GM18951 (cell line): Measurements from ENCODE around the gene PREX1.
"Not testable (repeated sequence)": the region's sequence is repeated elsewhere in the genome, so short reads cannot be mapped to it uniquely, and the experiment has no call there.

Source experiments
- POLR2A ChIP-seq: IDR thresholded peaks from 4 replicates; pipeline ENCODE4 v1.6.1; 2011; ENCODE audit warnings: mild to moderate bottlenecking; ENCODE audit not compliant: insufficient read length, insufficient read depth; ENCODE audit errors: extremely low read depth
- in situ Hi-C: fragments of 300-500 bp; cut with MboI; formaldehyde crosslinking; loops from one replicate; pipeline ENCODE4 v1.12.0; 2022; ENCODE audit warnings: low sequenced_read_pairs, mixed read lengths, inconsistent platforms; ENCODE audit not compliant: unreplicated experiment

PREX1 gene

GRCh38 chr20:48769069-48769983 is 58.5 kb downstream of the PREX1 start:
- in situ Hi-C loops = no loop called here
- TF ChIP-seq POLR2A = no peak

DNA sequence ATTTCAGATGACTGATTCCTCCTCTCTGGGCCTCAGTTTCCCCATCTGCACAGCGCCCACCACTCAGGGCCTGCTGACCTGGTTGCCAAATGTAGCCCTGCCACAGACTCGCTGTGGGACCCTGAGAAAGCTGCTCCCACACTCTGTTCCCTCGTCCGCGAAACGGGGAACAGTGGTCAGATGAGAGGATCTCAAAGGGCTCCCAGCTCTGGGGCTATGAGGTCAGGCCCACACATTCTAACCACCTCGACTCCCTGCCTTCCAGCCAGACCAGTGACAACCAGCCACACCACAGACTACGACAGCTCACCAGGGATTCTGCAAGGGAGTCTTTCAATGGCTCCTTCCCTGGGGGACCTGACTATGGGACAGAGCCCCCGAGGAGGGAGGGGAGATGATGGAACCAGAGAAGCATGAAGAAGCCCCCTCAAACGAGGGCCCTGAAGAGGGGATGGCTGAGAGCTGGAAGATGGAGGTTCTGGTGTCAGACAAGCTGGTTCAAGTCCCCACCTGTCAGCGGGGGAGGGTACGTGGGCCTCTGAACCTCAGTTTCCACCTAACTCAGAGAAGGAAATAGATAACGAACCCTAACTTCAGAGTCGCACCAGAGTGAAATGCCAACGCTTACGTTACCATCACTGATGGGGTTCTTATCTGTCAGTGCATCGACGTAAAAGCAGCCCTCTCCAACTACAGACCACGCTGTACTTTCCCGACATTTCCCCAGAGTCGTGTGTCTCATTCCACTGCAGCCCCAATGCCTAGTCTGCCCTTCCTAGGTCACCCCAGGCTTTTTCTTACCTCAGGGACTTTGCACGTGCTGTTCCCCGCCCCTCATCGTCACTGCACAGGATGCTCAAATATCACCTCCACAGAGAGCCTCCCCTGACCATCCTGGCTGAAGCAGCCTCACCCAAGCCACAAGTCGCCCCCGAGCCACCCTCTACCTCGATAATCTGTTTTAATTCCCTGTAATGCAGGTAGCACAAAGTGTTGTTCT is 60.5 kb downstream of the PREX1 start:
- no peak for TF ChIP-seq POLR2A
- in situ Hi-C loops = no loop called here

- no peak for TF ChIP-seq POLR2A
- in situ Hi-C loops = no loop called here
These were observed 61.6 kb downstream of the PREX1 start for GRCh38 chr20:48766205-48766604.

DNA sequence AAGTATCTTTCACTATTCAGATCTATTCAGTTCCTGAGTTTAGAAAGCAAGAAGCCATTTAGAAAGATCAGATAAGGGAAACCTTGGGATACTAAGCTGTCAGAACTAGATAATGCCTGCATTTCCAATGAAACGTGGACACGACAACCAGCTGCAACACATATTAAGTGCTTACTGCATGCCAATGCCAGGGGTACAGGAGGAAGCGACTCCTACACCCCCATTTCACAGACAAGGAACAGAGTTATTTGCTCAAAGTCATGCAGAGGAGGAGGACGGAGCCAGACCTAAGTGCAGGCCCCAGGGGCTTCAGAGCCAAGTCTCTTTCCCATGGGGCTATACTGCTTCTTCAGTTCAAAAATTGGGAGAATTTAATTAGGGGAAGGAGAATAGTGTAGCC is 62.4 kb downstream of the PREX1 start:
- in situ Hi-C loops = no loop called here
- TF ChIP-seq POLR2A = no peak

DNA sequence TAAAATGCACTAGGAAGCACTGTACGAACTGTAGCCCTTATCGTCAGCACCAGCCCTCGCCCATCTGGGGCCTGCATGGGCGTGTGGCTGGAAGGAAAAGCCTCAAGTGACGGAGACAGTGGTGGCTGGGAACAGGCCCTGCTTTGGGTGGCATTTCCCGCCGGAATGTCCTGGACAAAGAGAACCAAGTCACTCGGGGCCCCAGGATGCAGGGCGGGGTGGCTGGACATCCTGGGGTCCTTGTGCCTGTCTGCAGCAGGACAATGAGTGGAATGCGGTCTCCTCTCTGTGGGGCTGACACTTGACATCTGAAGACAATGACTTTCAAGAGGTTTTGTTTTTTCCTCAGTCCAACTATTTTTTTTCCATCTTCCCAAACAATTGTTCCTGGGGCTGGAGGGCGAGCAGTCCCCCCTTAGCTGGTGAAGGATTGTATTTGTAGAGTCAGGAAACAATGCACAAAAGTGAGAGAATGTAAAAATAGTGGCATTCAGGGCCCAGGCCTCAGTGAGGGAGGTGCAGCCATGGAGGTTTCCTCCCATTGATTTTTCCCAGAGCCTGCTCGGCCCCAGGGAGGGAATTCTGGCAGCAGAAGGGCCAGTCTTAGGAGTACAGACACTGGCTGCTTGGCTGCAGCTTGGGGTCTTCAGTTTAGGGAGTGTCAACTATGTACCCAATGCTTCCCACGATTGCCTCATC is 64.4 kb downstream of the PREX1 start:
- in situ Hi-C loops = no loop called here
- TF ChIP-seq POLR2A = no peak

- no peak for TF ChIP-seq POLR2A
- in situ Hi-C loops = no loop called here
These were observed 65.9 kb downstream of the PREX1 start for GRCh38 chr20:48761874-48762273.

- TF ChIP-seq POLR2A = no peak
- in situ Hi-C loops = no loop called here
These were observed 66.6 kb downstream of the PREX1 start for GRCh38 chr20:48761023-48761785.

- peak; percentile 25 for TF ChIP-seq POLR2A
- in situ Hi-C loops = no loop called here
These were observed 67.3 kb downstream of the PREX1 start for GRCh38 chr20:48760403-48760983.

- no peak for TF ChIP-seq POLR2A
- in situ Hi-C loops = no loop called here
These were observed 68.1 kb downstream of the PREX1 start for GRCh38 chr20:48759631-48760245.

- in situ Hi-C loops = no loop called here
- no peak for TF ChIP-seq POLR2A
These were observed 69.5 kb downstream of the PREX1 start for GRCh38 chr20:48758206-48758820.

DNA sequence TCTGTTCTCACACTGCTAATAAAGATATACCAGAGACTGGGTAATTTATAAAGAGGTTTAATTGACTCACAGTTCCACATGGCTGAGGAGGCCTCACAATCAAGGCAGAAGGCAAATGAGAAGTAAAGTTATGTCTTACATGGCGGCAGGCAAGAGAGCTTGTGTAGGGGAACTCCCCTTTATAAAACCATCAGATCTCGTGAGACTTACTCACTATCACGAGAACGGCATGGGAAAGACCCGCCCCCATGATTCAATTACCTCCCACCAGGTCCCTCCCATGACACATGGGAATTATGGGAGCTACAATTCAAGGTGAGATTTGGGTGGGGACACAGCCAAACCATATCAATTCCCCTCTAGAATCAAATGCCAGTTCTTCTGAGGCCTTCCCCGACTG is 71.0 kb downstream of the PREX1 start:
- in situ Hi-C loops = not testable (repeated sequence)

GRCh38 chr20:48754292-48754691 is 73.5 kb downstream of the PREX1 start:
- in situ Hi-C loops = no loop called here

More at GRCh38 chr20:48754292-48754691, 73.5 kb downstream of the PREX1 start:
- no peak for TF ChIP-seq POLR2A
